Fibroblast of lung (primary cell): ENCODE data around the gene IP6K1.

ENCODE experiments used
- CTCF ChIP-seq, 2 donors: IDR thresholded peaks in 1 of 2; conservative IDR thresholded peaks in 1 of 2; 1 replicate in 1 of 2; 2 replicates in 1 of 2; pipeline ENCODE4 v1.5.1; 2011 to 2012; ENCODE audit warnings: low read length in 2 of 2, control low read depth in 1 of 2, inconsistent platforms in 1 of 2, low read depth in 1 of 2, mild to moderate bottlenecking in 1 of 2
- EZH2 ChIP-seq: IDR thresholded peaks from 2 replicates; pipeline ENCODE4 v1.5.1; 2012; ENCODE audit warnings: low read length, control low read depth, mild to moderate bottlenecking; ENCODE audit errors: missing control alignments

- no peak for TF ChIP-seq CTCF (conservative IDR thresholded peaks at IDR 0.05 in 1 of 2, IDR thresholded peaks at IDR 0.05 in 1 of 2; ENCODE audit: low read depth in 1 of 2, low read length in 2 of 2)
- no peak for TF ChIP-seq EZH2
Measured at GRCh38 chr3:49740427-49740826, 45.9 kb downstream of the IP6K1 start.
